K562 (cell line): Measurements from ENCODE around the gene CNPY2. TPM values are rescaled to one million over a fixed set of nuclear protein-coding genes. Genes with fewer than 3 reads are reported as not detected.

Experiments
- ATF4 ChIP-seq: fragments of 450-650 bp; formaldehyde crosslinking; IDR thresholded peaks from 2 replicates; pipeline ENCODE4 v1.4.0; 2022; ENCODE audit warnings: mild to moderate bottlenecking, moderate library complexity
- ATF6 ChIP-seq: sonication (generic); formaldehyde crosslinking; IDR thresholded peaks from 2 replicates; pipeline ENCODE4 v1.4.0; 2020; ENCODE audit warnings: mild to moderate bottlenecking, missing genetic modification reagents
- DMBX1 ChIP-seq: fragments of 250-450 bp; sonication (Bioruptor Pico); IDR thresholded peaks from 2 replicates; pipeline ENCODE4 v1.8.0; 2022; ENCODE audit warnings: inconsistent platforms, mild to moderate bottlenecking, moderate library complexity, borderline replicate concordance
- ELK3 ChIP-seq: fragments of 450-650 bp; formaldehyde crosslinking; IDR thresholded peaks from 2 replicates; pipeline ENCODE4 v1.4.0; 2020; ENCODE audit warnings: mild to moderate bottlenecking
- ERF ChIP-seq: fragments of 450-650 bp; formaldehyde crosslinking; IDR thresholded peaks from 2 replicates; pipeline ENCODE4 v1.4.0; 2020; ENCODE audit warnings: mild to moderate bottlenecking, mixed read lengths
- HBP1 ChIP-seq: fragments of 450-650 bp; formaldehyde crosslinking; IDR thresholded peaks from 2 replicates; pipeline ENCODE4 v1.4.0; 2022; ENCODE audit warnings: missing genetic modification characterization
- ILF3 ChIP-seq: fragments of 450-650 bp; IDR thresholded peaks from 2 replicates; pipeline ENCODE4 v1.6.1; 2018; ENCODE audit warnings: antibody characterized with exemption, mild to moderate bottlenecking, moderate library complexity, borderline replicate concordance
- JUND ChIP-seq, 2 experiments: IDR thresholded peaks; 2 replicates in 1 of 2; 3 replicates in 1 of 2; pipeline ENCODE4 v1.6.1; 2011; ENCODE audit warnings: borderline replicate concordance in 2 of 2, low read depth in 2 of 2, low read length in 2 of 2, improper control_type of control experiment in 1 of 2, missing biosample characterization in 1 of 2, missing genetic modification characterization in 1 of 2, missing genetic modification reagents in 1 of 2
- MLX ChIP-seq, 2 experiments: fragments of 450-650 bp in 1 of 2; sonication (generic) in 1 of 2; formaldehyde crosslinking; conservative IDR thresholded peaks; 2 replicates each; pipeline versions ENCODE4 v1.4.0 to v1.8.1; 2020 to 2022; ENCODE audit warnings: mild to moderate bottlenecking in 1 of 2, missing genetic modification reagents in 1 of 2
- NR2F6 ChIP-seq: fragments of 450-650 bp; formaldehyde crosslinking; IDR thresholded peaks from 2 replicates; pipeline ENCODE4 v1.4.0; 2020; ENCODE audit warnings: mild to moderate bottlenecking
- POLR2AphosphoS5 ChIP-seq: IDR thresholded peaks from 2 replicates; pipeline ENCODE4 v1.6.1; 2011; ENCODE audit warnings: mild to moderate bottlenecking, low read depth, low read length, moderate library complexity; ENCODE audit not compliant: control insufficient read depth, insufficient read depth
- RHOXF2B ChIP-seq: fragments of 250-450 bp; sonication (Bioruptor Pico); conservative IDR thresholded peaks from 2 replicates; pipeline ENCODE4 v1.5.1; 2021
- ZNF347 ChIP-seq: fragments of 450-650 bp; formaldehyde crosslinking; IDR thresholded peaks from 2 replicates; pipeline ENCODE4 v1.4.0; 2020; ENCODE audit warnings: low read depth, mild to moderate bottlenecking, moderate library complexity
- ZNF696 ChIP-seq: fragments of 250-450 bp; sonication (Bioruptor Pico); conservative IDR thresholded peaks from 2 replicates; pipeline ENCODE4 v1.4.0; 2020; ENCODE audit warnings: mild to moderate bottlenecking, moderate library complexity
- polyA plus RNA-seq, 8 experiments: library from polyadenylated mRNA; depleted of rRNA in 4 of 8; stranded (reverse) in 5 of 8; unstranded in 3 of 8; fragments of >200 nt; fragmentation: Nextera tagmentation in 2 of 8; fragmentation: Illumina TruSeq in 1 of 8; extraction: Ambion mirVana in 2 of 8; extraction: Trizol in 1 of 8; gene quantifications; 2 replicates each; pipeline versions ENCODE4 v1.2.1 to v1.2.3, GENCODE V29; 2011 to 2014; ENCODE audit warnings: inconsistent platforms in 1 of 8, missing spikeins in 1 of 8
- total RNA-seq, 7 experiments: library from RNA; depleted of rRNA in 6 of 7; stranded (reverse); fragments of >200 nt in 6 of 7; fragmentation: Illumina TruSeq in 2 of 7; extraction: Trizol in 2 of 7; gene quantifications; 2 replicates each; pipeline versions ENCODE4 v1.2.1 to v1.2.3, GENCODE V29; 2011 to 2021; ENCODE audit warnings: low replicate concordance in 1 of 7

The CNPY2 gene
- total and polyA plus RNA-seq, 9 of the 15 experiments (the other 6 are each of a cell fraction or from before 2014, with no cell fraction given), result 33.8 to 190 (median 138) TPM

GRCh38 chr12:56334490-56334793, 18.7 kb upstream of the CNPY2 start (continued):
- TF ChIP-seq MLX (CRISPR knock-in tag; conservative IDR thresholded peaks at IDR 0.05) (peak in 1 of 2 experiments; percentile 82; a peak in 1 of 4 replicates), ATF4 (CRISPR knock-in tag) (peak; percentile 39; the same call in 1 of the 2 replicates), DMBX1 (CRISPR knock-in tag) (no peak), ZNF696 (CRISPR knock-in tag) (peak; percentile 57; the same call in 1 of the 2 replicates), JUND (IDR thresholded peaks at IDR 0.05; ENCODE audit: borderline replicate concordance, low read depth, low read length) (no peak), JUND (tag; IDR thresholded peaks at IDR 0.05; ENCODE audit: borderline replicate concordance, low read depth, low read length) (no peak), ATF6 (CRISPR knock-in tag) (no peak), ZNF347 (CRISPR knock-in tag) (no peak), POLR2AphosphoS5 (0 out of 2 replicates have a peak, but pooled peaks have one; percentile 4), ERF (0 out of 2 replicates have a peak, but pooled peaks have one; percentile 74), ILF3 (0 out of 2 replicates have a peak, but pooled peaks have one; percentile 43), NR2F6 (0 out of 2 replicates have a peak, but pooled peaks have one; percentile 31), RHOXF2B (CRISPR knock-in tag) (0 out of 2 replicates have a peak, but pooled peaks have one; percentile 53), ELK3 (CRISPR knock-in tag) (0 out of 2 replicates have a peak, but pooled peaks have one; percentile 80), HBP1 (CRISPR knock-in tag) (peak; percentile 87)
